Fibroblast of pulmonary artery (primary cell): ENCODE results near the gene GMIP.

Source experiments
- DNase-seq: peaks from one replicate; pipeline ENCODE4 v3.0.0-alpha.2; 2010; ENCODE audit warnings: low read depth
- H3K4me3 ChIP-seq: replicated peaks from 2 replicates; pipeline ENCODE4 v1.5.1; 2011; ENCODE audit warnings: low read depth, mild to moderate bottlenecking, control low read depth, low read length, moderate library complexity
- CTCF ChIP-seq: IDR thresholded peaks from 2 replicates; pipeline ENCODE4 v1.5.1; 2011; ENCODE audit warnings: mild to moderate bottlenecking, control low read depth, low read length, inconsistent platforms; ENCODE audit errors: missing control alignments

GMIP gene

GRCh38 chr19:19651076-19651475 lies 7.6 kb upstream of the GMIP start:
- no peak overlapping the region for H3K4me3 ChIP-seq
- no peak for DNase-seq
- TF ChIP-seq CTCF: no peak

- H3K4me3 ChIP-seq: no peak overlapping the region
- no peak for TF ChIP-seq CTCF
- DNase-seq: no peak
Measured at GRCh38 chr19:19650331-19650730, 6.9 kb upstream of the GMIP start.

- H3K4me3 ChIP-seq: no peak overlapping the region
- DNase-seq: no peak
- no peak for TF ChIP-seq CTCF
Measured at GRCh38 chr19:19649580-19649995, 6.1 kb upstream of the GMIP start.

GRCh38 chr19:19649155-19649554 lies 5.7 kb upstream of the GMIP start:
- no peak for TF ChIP-seq CTCF
- no peak overlapping the region for H3K4me3 ChIP-seq
- no peak for DNase-seq

- H3K4me3 ChIP-seq: no peak overlapping the region
- TF ChIP-seq CTCF: no peak
- DNase-seq: no peak
Measured at GRCh38 chr19:19647037-19647835, 3.8 kb upstream of the GMIP start.

GRCh38 chr19:19645233-19645870 lies 1.9 kb upstream of the GMIP start:
- no peak for TF ChIP-seq CTCF
- DNase-seq: no peak
- H3K4me3 ChIP-seq: no peak overlapping the region

- H3K4me3 ChIP-seq: peak overlapping the region; percentile 83
- TF ChIP-seq CTCF: no peak
- no peak for DNase-seq
Measured at GRCh38 chr19:19644054-19644388, 564 bp upstream of the GMIP start.
